IPS DF 6.9 (cell line): ENCODE measurements around the gene PRM3.
"Not testable (repeated sequence)": the region's sequence is repeated elsewhere in the genome, so short reads cannot be mapped to it uniquely, and the experiment has no call there.

Source experiments
- DNase-seq: peaks from one replicate; pipeline ENCODE4 v3.0.0-alpha.2; 2013; ENCODE audit warnings: low read depth, low spot score
- H3K27ac ChIP-seq: one replicate; pipeline ENCODE4 v1.5.1; 2013; ENCODE audit warnings: low read length, control low read depth
- H3K27me3 ChIP-seq: 2 replicates; pipeline ENCODE4 v1.6.1; 2013; ENCODE audit warnings: mild to moderate bottlenecking, low read length; ENCODE audit not compliant: control insufficient read depth, insufficient read depth
- H3K36me3 ChIP-seq: 2 replicates; pipeline ENCODE4 v1.6.1; 2013; ENCODE audit warnings: low read length; ENCODE audit not compliant: control insufficient read depth, insufficient read depth
- H3K4me1 ChIP-seq: 2 replicates; pipeline ENCODE4 v1.6.1; 2013; ENCODE audit warnings: low read length; ENCODE audit not compliant: control insufficient read depth, insufficient read depth
- H3K4me3 ChIP-seq: 2 replicates; pipeline ENCODE4 v1.5.1; 2013; ENCODE audit warnings: mild to moderate bottlenecking, low read length
- H3K9me3 ChIP-seq: 2 replicates; pipeline ENCODE4 v1.6.1; 2013; ENCODE audit warnings: low read length, inconsistent platforms; ENCODE audit not compliant: control insufficient read depth, insufficient read depth
- whole genome bisulfite sequencing: extraction: QIAGEN DNeasy Blood & Tissue Kit; methylation state at CpG from one replicate; pipeline ENCODE4 v1.1.7; 2013; ENCODE audit warnings: mixed read lengths, missing lambda C conversion rate; ENCODE audit not compliant: insufficient read length, insufficient coverage; 5-methylcytosine and 5-hydroxymethylcytosine counted together

The PRM3 gene

GRCh38 chr16:11303405-11304138 lies 30.1 kb upstream of the PRM3 start:
- Histone ChIP-seq H3K9me3 (no peaks in the 10 kb centered on the region), H3K4me3 (no peak overlapping the region), H3K4me1 (no peaks in the 10 kb centered on the region), H3K27me3 (no peaks in the 10 kb centered on the region), H3K27ac (no peak overlapping the region), H3K36me3 (no peaks in the 10 kb centered on the region)
- DNase-seq: no peak
- WGBS: no CpG with 5 or more reads among the region's 18 CpGs

- no peaks in the 10 kb centered on the region for H3K36me3 ChIP-seq
- DNase-seq: no peak
- no peaks in the 10 kb centered on the region for H3K4me1 ChIP-seq
- WGBS: no CpG with 5 or more reads among the region's 4 CpGs
- H3K4me3 ChIP-seq: no peak overlapping the region
- H3K27me3 ChIP-seq: no peaks in the 10 kb centered on the region
- no peaks in the 10 kb centered on the region for H3K9me3 ChIP-seq
- no peak overlapping the region for H3K27ac ChIP-seq
Measured at GRCh38 chr16:11302977-11303376, 29.5 kb upstream of the PRM3 start.

- no CpG with 5 or more reads among the region's 4 CpGs for WGBS
- Histone ChIP-seq H3K36me3 (no peaks in the 10 kb centered on the region), H3K4me3 (no peak overlapping the region), H3K9me3 (no peaks in the 10 kb centered on the region), H3K4me1 (peaks cover 4% of the 10 kb centered on the region), H3K27ac (no peak overlapping the region), H3K27me3 (no peaks in the 10 kb centered on the region)
- DNase-seq: no peak
Measured at GRCh38 chr16:11301645-11302501, 28.4 kb upstream of the PRM3 start.

- Histone ChIP-seq H3K4me1 (peaks cover 4% of the 10 kb centered on the region), H3K4me3 (no peak overlapping the region), H3K27me3 (no peaks in the 10 kb centered on the region), H3K36me3 (no peaks in the 10 kb centered on the region), H3K27ac (no peak overlapping the region), H3K9me3 (no peaks in the 10 kb centered on the region)
- whole genome bisulfite sequencing: no CpG with 5 or more reads among the region's 7 CpGs
- no peak for DNase-seq
Measured at GRCh38 chr16:11300560-11300892, 27.1 kb upstream of the PRM3 start.

- H3K36me3 ChIP-seq: no peaks in the 10 kb centered on the region
- no peaks in the 10 kb centered on the region for H3K27me3 ChIP-seq
- no CpG with 5 or more reads among the region's 6 CpGs for WGBS
- H3K9me3 ChIP-seq: no peaks in the 10 kb centered on the region
- peaks cover 4% of the 10 kb centered on the region for H3K4me1 ChIP-seq
- no peak for DNase-seq
- H3K4me3 ChIP-seq: no peak overlapping the region
- no peak overlapping the region for H3K27ac ChIP-seq
Measured at GRCh38 chr16:11299865-11300559, 26.6 kb upstream of the PRM3 start.

DNA sequence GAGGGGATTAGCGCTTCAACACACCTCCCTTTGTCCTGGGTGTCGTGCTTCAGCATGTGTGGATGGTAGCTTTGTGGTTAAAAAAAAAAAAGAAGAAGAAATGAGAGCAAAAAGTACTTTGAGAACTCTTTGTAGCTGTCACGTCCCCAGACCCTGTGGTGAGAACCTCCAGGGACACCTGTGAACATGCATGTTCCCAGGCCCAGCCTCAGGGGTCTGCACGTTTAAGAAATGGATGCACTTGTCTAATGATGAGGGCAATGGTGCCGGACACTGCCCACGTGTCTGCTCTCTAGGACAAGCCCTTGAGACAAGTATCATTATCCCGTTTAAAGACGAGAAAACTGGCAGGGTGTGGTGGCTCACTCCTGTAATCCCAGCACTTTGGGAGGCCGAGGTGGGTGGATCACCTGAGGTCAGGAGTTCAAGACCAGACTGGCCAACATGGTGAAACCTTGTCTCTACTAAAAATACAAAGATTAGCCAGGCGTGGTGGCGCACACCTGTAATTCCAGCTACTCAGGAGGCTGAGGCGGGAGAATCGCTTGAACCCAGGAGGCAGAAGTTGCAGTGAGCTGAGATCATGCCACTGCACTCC lies 25.6 kb upstream of the PRM3 start:
- not testable (repeated sequence) for H3K36me3 ChIP-seq, H3K27me3 ChIP-seq, H3K9me3 ChIP-seq, DNase-seq, H3K4me1 ChIP-seq, H3K4me3 ChIP-seq, H3K27ac ChIP-seq
- WGBS: no CpG with 5 or more reads among the region's 13 CpGs

- peaks cover 4% of the 10 kb centered on the region for H3K4me1 ChIP-seq
- H3K4me3 ChIP-seq: no peak overlapping the region
- no peaks in the 10 kb centered on the region for H3K27me3 ChIP-seq
- H3K9me3 ChIP-seq: no peaks in the 10 kb centered on the region
- H3K27ac ChIP-seq: no peak overlapping the region
- no peak for DNase-seq
- H3K36me3 ChIP-seq: no peaks in the 10 kb centered on the region
- no CpG with 5 or more reads among the region's 5 CpGs for WGBS
Measured at GRCh38 chr16:11298143-11298900, 24.9 kb upstream of the PRM3 start.

GRCh38 chr16:11297492-11298142 lies 24.2 kb upstream of the PRM3 start:
- peaks cover 4% of the 10 kb centered on the region for H3K4me1 ChIP-seq
- no peaks in the 10 kb centered on the region for H3K36me3 ChIP-seq
- no peaks in the 10 kb centered on the region for H3K9me3 ChIP-seq
- no CpG with 5 or more reads among the region's 19 CpGs for WGBS
- no peak overlapping the region for H3K27ac ChIP-seq
- H3K4me3 ChIP-seq: no peak overlapping the region
- no peaks in the 10 kb centered on the region for H3K27me3 ChIP-seq
- DNase-seq: no peak

DNA sequence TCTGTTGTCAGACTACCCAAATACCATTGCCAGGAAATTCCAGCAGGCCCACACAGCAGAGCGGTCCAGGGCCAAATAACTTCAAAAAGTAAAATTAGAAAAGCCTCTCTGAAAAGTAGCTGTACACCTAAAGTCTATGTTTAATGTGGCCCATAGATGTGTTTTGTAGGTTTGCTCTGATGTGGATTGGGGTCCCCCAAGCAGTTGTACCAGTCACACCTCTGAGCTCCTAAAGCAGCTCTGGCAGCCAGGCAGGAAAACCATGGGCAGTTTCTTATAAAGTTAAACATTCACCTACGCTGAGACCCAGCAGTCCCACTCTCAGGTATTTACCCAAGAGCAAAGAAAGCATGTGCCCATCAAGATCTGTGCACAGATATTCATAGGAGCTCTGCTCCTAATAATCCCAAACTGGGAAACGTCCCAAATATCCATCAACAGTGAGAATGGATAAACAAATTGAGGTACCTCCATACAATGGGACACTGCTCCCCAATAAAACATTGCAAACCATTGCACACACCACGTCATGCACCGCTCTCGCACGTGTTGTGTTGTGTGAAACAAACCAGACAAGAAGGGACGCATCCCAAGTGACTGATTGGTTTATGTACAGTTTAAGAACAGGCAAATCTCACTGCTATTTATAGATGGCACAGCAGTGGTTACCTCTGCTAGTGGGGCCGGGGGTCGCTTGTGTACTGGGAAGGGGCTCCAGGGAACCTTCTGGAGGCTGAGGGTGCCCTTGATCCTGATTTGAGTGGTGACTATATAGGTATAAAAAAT lies 23.5 kb upstream of the PRM3 start:
- H3K27ac ChIP-seq: no peak overlapping the region

More for the DNA sequence above, 23.5 kb upstream of the PRM3 start:
- Histone ChIP-seq H3K4me1 (peaks cover 4% of the 10 kb centered on the region), H3K27me3 (no peaks in the 10 kb centered on the region), H3K4me3 (no peak overlapping the region), H3K36me3 (no peaks in the 10 kb centered on the region), H3K9me3 (no peaks in the 10 kb centered on the region)
- no peak for DNase-seq
- no CpG with 5 or more reads among the region's 10 CpGs for WGBS
